Smooth muscle cell of the brain vasculature (primary cell): ENCODE data around the gene CPEB4.

Experiments
- DNase-seq: peaks from one replicate; pipeline ENCODE4 v3.0.0-alpha.2; 2012; ENCODE audit warnings: low read depth, low spot score

Gene CPEB4

GRCh38 chr5:173941758-173942401, 53.7 kb downstream of the CPEB4 start:
- no peak for DNase-seq

- no peak for DNase-seq
Measured at GRCh38 chr5:173944511-173944910, 56.4 kb downstream of the CPEB4 start.

- DNase-seq = no peak
Measured at GRCh38 chr5:173945160-173945559, 57.0 kb downstream of the CPEB4 start.

GRCh38 chr5:173946323-173946722, 58.2 kb downstream of the CPEB4 start:
- no peak for DNase-seq

DNA sequence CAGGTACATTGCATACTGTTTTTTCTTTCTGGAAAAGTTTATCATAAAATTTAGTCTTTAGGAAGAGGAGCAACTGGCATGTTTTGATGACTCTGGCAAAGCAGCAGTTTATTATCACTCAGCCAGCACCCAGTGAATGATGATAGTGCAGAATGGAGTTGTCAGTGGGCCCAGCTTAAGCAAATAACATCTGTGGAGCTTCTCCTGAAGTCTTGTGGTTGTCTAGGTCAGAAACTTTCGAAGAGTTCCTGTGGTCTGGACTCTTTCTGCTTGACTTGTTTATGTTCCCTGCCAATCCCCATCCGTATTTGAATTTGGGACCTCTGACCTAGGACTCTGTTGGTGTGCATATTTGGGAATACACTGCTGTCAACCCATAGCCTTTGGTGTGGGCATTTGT, 62.7 kb downstream of the CPEB4 start:
- DNase-seq = no peak

- no peak for DNase-seq
Measured at GRCh38 chr5:173953528-173954090, 65.5 kb downstream of the CPEB4 start.

GRCh38 chr5:173954671-173955521, 66.7 kb downstream of the CPEB4 start:
- DNase-seq = no peak

GRCh38 chr5:173960986-173961385, 72.8 kb downstream of the CPEB4 start:
- no peak for DNase-seq

- no peak for DNase-seq
Measured at GRCh38 chr5:173961418-173961817, 73.3 kb downstream of the CPEB4 start.

GRCh38 chr5:173962436-173962972, 74.4 kb downstream of the CPEB4 start:
- DNase-seq = no peak

- DNase-seq = no peak
Measured at GRCh38 chr5:173963182-173963838, 75.2 kb downstream of the CPEB4 start.

DNA sequence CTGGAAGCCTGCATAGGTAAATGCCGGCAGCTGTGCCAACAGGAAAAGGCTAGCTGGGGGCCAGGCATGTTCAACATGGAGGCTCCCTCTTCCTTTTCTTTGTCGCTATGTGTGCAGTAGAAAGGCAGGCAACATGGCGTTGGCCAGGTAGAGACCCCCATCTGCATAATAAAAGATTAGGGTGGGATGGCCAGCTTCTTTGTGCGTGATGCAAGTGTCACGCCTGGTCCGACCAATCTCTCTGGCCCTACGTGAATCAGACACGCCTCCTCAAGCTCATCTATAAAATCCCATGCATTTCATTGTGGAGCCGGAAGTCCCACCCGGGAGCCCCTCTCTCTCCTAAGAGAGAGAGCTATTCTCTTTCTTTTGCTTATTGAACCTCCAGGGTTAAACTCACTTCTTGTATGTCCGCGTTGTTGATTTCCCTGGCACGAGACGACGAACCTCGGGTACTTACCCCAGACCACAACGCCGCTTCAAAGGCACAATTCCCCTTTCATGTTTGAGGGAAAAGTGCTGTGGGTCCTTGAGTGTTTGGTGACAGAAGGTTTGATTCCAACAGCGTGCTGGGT, 75.8 kb downstream of the CPEB4 start:
- no peak for DNase-seq

DNA sequence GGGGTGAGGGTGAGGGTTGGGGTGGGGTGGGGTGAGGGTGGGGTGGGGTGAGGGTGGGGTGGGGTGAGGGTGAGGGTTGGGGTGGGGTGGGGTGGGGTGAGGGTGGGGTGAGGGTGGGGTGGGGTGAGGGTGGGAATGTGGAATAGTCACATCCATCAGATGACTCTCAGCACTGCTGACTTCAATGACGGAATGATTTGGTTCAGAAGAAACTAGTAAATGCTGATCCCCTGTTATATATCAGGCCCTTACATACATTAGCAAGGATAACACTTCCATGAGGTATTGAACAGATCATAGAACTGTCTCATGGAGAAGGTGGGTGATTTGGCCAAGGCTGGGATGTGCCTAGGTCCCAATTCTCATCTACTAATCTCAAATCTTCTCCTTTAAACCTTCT, 76.4 kb downstream of the CPEB4 start:
- DNase-seq = no peak

DNA sequence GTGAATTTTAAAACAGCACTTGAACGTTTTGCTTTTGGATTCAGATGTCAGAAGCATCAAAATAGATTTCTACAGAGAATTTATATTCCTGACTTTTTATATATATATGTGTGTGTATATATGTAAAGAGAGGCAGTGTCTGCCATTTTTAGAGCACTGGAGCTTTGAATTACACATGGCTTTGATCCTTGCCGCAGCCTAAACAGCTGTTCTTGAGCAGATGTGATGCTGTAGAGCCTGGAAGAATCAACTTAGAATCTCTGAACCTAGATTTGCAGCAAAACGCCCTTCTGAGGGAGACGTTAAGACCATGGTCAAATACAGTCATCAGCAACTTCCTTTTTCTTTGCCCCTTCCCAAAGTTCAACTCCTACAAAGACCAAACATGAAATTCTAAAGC, 79.1 kb downstream of the CPEB4 start:
- DNase-seq = no peak

DNA sequence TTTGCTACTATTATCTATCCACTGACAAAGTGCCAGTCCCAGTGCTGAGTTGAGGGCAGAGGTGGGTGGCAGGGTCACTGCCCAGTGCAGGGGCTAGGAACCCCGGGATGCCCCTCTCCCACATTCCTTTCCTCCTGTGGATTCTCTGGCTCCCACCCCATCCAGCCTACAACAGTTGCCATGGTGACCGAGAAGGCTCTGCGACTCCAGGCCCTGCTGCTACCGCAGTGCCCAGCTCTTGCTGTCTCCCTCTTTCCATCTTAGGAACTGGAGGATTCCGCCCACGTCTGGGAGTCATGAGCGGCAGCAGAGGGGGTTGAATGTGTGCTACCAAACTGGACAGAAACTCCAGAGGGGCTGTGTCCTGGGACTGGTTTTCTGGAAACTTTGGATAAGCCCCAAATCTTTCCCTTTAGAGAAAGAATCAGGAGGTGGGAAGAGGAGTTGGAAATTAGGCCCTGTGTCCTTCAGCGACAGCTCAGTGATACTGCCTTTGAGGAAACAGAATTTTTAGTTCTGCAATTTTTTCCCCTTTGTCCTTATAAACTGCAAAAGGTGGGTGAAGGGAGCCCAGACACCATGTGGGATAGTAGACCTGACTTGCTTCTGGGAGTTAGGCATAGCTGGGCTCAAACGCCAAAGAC, 80.1 kb downstream of the CPEB4 start:
- DNase-seq = no peak

GRCh38 chr5:173969167-173970049, 81.3 kb downstream of the CPEB4 start:
- no peak for DNase-seq

DNA sequence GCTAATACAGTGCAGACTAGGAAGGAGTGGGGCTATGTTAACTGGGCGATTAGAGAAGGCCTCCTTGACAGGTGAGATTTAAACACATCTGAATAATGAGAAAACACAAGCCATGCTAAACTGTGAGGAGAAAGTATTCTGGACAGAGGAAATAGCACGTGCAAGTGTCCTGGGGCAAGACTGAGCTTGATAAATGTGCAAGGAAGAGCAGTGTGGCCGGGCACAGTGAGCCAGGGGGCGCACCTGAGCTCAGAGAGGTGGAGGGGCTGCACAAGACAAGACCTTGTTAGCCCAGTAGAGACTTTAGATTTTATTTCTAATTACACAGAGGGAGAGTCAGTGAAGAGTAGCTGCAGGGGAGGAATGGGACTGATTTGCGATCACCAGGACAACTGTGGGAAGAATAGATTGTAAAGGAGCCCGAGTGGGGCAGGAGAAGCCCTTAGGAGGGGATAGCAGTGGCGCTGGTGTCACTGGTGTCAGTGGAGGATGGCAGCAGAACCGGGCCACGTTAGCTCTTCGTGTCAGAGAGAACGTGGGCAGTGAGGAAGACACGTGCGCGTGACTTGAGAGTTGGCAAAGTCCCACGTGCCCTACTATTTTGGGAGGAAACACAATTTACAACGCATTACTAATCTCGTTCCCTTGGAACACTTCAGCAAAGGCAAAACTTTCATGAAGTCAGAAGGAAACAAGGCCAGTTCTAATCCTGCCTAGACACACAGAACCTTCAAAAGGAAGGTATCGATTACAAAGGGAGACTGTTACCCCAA, 82.9 kb downstream of the CPEB4 start:
- DNase-seq = no peak

DNA sequence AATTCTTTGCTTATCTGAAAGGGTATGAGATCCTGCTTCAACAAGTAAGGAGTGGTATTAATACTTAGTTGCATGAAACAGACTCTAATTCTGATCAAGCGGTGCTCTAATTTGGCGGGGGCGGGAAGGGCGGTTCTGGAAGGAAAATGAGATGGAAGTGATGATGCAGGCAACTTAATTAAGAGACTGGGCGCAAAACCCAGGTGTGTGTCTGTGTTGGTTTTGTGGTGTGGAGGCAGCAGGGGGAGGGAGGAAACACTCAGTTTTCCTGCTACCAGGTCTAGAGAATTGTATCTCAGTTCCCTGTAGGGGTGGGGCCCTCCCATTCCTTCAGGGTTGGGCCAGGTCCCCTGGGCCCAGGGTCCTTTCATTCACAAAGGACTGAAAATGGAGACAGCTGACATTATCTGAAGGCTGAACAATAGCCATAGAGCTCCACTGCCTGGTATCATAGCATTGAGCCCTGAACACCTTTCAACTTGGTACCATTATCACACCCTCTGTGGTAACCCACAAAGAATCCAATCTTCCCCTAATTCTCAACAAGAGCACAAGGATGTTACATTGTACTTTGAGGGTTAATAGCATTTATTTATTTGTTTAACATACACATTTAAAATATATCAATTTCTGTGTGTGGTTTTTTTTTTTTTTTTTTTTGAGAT, 83.7 kb downstream of the CPEB4 start:
- no peak for DNase-seq

DNA sequence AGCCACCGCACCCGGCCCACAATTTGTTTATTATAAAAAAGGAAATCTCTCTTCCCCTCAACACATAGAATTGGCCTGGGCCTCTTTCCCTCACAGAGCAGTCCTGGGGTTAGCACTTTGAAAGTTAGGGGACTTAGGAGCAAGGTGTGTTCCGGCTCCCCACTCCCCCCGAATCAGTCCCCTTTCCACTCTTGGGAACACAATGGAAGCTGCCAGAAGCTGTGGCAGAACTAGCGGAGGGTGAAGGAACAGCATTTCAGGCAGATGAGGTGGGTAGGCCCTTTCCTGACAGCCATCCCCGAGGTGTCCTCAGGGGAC, 84.4 kb downstream of the CPEB4 start:
- no peak for DNase-seq
